PC-9 (cell line): Measurements from ENCODE around the gene GATA3. TPM values are rescaled to one million over a fixed set of nuclear protein-coding genes. Genes with fewer than 3 reads are reported as not detected.

ENCODE experiments used
- BruUV-seq: library from RNA; stranded (reverse); fragments of 400-500 nt; replicated peaks from 2 replicates; lab custom pipeline; 2021; lab: Mats Ljungman, UMichigan
- CTCF ChIA-PET: fragments of 300-600 bp; sonication (Branson Sonifier 250); formaldehyde crosslinking; loops from one replicate; lab custom pipeline; 2022; ENCODE audit warnings: antibody characterized with exemption; lab: Charles Lee
- POLR2A ChIA-PET: fragments of 300-600 bp; sonication (Branson Sonifier 250); formaldehyde crosslinking; loops from one replicate; lab custom pipeline; 2022; ENCODE audit warnings: antibody characterized with exemption; ENCODE audit not compliant: unreplicated experiment; lab: Charles Lee
- DNase-seq, 2 experiments: peaks; one replicate each; pipeline versions ENCODE4 v3.0.0 to v3.0.0-alpha.2; 2015 to 2022; ENCODE audit warnings: mixed read lengths in 1 of 2
- H2AFZ ChIP-seq: fragments of 200-600 bp; sonication (generic); 2 replicates; pipeline ENCODE4 v1.8.1; 2017; ENCODE audit warnings: antibody characterized with exemption
- H3F3A ChIP-seq: fragments of 200-600 bp; sonication (generic); 2 replicates; pipeline ENCODE4 v1.8.1; 2017; ENCODE audit warnings: antibody characterized with exemption, mild to moderate bottlenecking, low read depth; ENCODE audit not compliant: insufficient read depth
- H3K27ac ChIP-seq: fragments of 200-600 bp; sonication (generic); 2 replicates; pipeline ENCODE4 v1.6.1; 2016; ENCODE audit warnings: mixed run types
- H3K27me3 ChIP-seq: fragments of 200-600 bp; sonication (generic); 2 replicates; pipeline ENCODE4 v1.6.1; 2016; ENCODE audit warnings: low read depth, mixed run types; ENCODE audit not compliant: insufficient read depth
- H3K36me3 ChIP-seq: fragments of 200-600 bp; sonication (generic); 2 replicates; pipeline ENCODE4 v1.6.1; 2016; ENCODE audit warnings: low read depth, mixed run types
- H3K4me1 ChIP-seq: fragments of 200-600 bp; sonication (generic); replicated peaks from 2 replicates; pipeline ENCODE4 v1.6.1; 2016; ENCODE audit warnings: mixed run types; ENCODE audit not compliant: insufficient read depth
- H3K4me2 ChIP-seq: fragments of 200-600 bp; sonication (generic); 2 replicates; pipeline ENCODE4 v1.6.1; 2017; ENCODE audit warnings: mixed run types
- H3K4me3 ChIP-seq: fragments of 200-600 bp; sonication (generic); 2 replicates; pipeline ENCODE4 v1.6.1; 2016; ENCODE audit warnings: mixed run types
- H3K79me2 ChIP-seq: fragments of 200-600 bp; sonication (generic); 2 replicates; pipeline ENCODE4 v1.6.1; 2017; ENCODE audit warnings: low read depth, mixed run types
- H3K9me2 ChIP-seq: fragments of 200-600 bp; sonication (generic); 2 replicates; pipeline ENCODE4 v1.8.1; 2017; ENCODE audit warnings: mild to moderate bottlenecking; ENCODE audit not compliant: insufficient read depth
- H3K9me3 ChIP-seq: fragments of 200-600 bp; sonication (generic); 2 replicates; pipeline ENCODE4 v1.8.1; 2016; ENCODE audit warnings: low read depth; ENCODE audit not compliant: insufficient read depth
- H4K20me1 ChIP-seq: fragments of 200-600 bp; sonication (generic); 2 replicates; pipeline ENCODE4 v1.8.1; 2017; ENCODE audit not compliant: insufficient read depth
- EZH2 ChIP-seq: fragments of 200-600 bp; sonication (generic); IDR thresholded peaks from 2 replicates; pipeline ENCODE4 v1.8.0; 2017; ENCODE audit warnings: antibody characterized with exemption, low read depth
- intact Hi-C: fragments of 100-400 bp; cut with micrococcal nuclease; formaldehyde crosslinking; loops from one replicate; pipeline ENCODE4 v1.10.0; 2022; ENCODE audit not compliant: unreplicated experiment
- total RNA-seq: library from RNA; stranded (reverse); gene quantifications from 2 replicates; pipeline ENCODE4 v1.2.3, GENCODE V29; 2021
- TF ChIP-seq, protein P1 (sequence below): fragments of 200-600 bp; sonication (generic); conservative IDR thresholded peaks from 2 replicates; pipeline ENCODE4 v1.6.1; 2017; ENCODE audit warnings: mixed run types, antibody characterized with exemption, mild to moderate bottlenecking, moderate library complexity

Gene GATA3
- total RNA-seq, 1 experiment from 2014 or later = 43.6 TPM

DNA sequence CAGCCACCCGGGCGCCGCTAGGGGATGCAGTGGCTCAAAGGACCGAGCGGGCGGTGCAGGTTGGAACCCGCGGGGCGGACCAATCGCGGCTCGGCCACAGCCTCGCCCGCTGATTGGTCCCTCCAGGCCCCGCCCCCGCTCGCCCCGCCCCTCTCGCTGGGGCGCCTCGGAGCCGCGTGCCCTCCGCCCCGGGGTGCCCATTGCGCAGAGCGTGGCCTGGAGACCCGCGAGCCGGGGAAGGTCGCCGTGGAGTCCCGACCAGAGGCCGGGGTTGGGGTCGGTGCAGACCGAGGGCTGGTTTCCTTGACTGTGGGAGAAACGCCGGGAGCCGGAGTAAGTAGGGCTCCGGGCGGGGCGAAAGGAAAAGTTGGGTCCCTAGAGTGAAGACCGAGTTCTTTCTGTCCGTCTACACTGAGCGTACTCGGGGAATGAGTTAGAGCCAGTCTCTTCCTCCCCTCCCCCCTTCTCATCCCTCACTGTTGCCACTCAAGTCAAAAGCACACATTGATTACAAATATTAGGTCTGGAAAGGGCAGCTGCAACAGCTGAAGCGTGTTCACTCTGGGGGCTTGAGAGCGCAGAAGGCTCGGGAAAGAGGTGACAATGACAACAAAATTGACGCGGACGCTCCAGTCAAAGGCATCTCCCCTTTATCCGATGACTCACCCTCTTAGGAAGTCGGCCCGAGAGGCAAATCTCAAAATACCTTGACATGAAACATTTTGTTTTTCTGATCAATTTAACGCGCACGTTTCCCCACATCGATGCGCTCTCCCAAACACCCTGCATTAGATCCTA, 843 bp upstream of the GATA3 start:
- H4K20me1 ChIP-seq = no peaks in the 10 kb centered on the region
- peak overlapping the region; percentile 70 for H3K4me2 ChIP-seq
- no peak overlapping the region for H2AFZ ChIP-seq
- peak overlapping the region; percentile 59 for H3K4me3 ChIP-seq
- no peaks in the 10 kb centered on the region for H3K4me1 ChIP-seq
- H3K9me2 ChIP-seq = no peaks in the 10 kb centered on the region
- POLR2A ChIA-PET = interaction anchor here (0.6 to 0.7 kb wide), 2 partner anchors 172 to 320 kb away, joined by 3 to 11 read pairs; no protein-coding TSS in a partner anchor
- H3K27ac ChIP-seq = peak overlapping the region; percentile 87
- TSS peak; percentile 92 for BruUV-seq
- TF ChIP-seq, protein P1, sequence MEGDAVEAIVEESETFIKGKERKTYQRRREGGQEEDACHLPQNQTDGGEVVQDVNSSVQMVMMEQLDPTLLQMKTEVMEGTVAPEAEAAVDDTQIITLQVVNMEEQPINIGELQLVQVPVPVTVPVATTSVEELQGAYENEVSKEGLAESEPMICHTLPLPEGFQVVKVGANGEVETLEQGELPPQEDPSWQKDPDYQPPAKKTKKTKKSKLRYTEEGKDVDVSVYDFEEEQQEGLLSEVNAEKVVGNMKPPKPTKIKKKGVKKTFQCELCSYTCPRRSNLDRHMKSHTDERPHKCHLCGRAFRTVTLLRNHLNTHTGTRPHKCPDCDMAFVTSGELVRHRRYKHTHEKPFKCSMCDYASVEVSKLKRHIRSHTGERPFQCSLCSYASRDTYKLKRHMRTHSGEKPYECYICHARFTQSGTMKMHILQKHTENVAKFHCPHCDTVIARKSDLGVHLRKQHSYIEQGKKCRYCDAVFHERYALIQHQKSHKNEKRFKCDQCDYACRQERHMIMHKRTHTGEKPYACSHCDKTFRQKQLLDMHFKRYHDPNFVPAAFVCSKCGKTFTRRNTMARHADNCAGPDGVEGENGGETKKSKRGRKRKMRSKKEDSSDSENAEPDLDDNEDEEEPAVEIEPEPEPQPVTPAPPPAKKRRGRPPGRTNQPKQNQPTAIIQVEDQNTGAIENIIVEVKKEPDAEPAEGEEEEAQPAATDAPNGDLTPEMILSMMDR = no peak; the same call in 1 of the 2 replicates
- H3K9me3 ChIP-seq = no peaks in the 10 kb centered on the region
- H3K27me3 ChIP-seq = no peaks in the 10 kb centered on the region
- H3F3A ChIP-seq = no peaks in the 10 kb centered on the region
- CTCF ChIA-PET = interaction anchor here (0.6 kb wide), 2 partner anchors 134 to 673 kb away, joined by 3 to 5 read pairs; no protein-coding TSS in a partner anchor
- DNase-seq = peak; percentile 52 to 87
- peaks cover 37% of the 10 kb centered on the region for H3K79me2 ChIP-seq
- H3K36me3 ChIP-seq = 0 out of 2 replicates have a peak, but pooled peaks cover under 1% of the 10 kb centered on the region
- intact Hi-C loops = loop anchor here (1.0 to 10.0 kb wide), 9 partner anchors 139 to 1154 kb away; no protein-coding TSS in a partner anchor

DNA sequence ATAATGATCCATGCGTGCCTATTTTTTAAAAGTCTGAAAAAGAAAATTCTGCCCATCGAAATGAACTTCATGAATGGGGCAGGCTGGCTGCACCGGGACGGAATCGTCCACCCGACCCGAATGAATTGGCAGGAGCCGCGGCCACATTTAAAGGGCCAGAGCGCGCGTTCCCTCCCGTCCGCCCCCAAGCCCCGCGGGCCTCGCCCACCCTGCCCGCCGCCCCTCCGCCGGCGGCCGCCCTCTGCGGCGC, 319 bp upstream of the GATA3 start:
- Histone ChIP-seq H4K20me1 (no peaks in the 10 kb centered on the region), H3K9me3 (no peaks in the 10 kb centered on the region), H3K4me1 (no peaks in the 10 kb centered on the region), H3K27me3 (no peaks in the 10 kb centered on the region), H3K79me2 (peaks cover 40% of the 10 kb centered on the region), H3K27ac (peak overlapping the region; percentile 87), H3F3A (no peaks in the 10 kb centered on the region), H3K4me2 (peak overlapping the region; percentile 70), H3K36me3 (0 out of 2 replicates have a peak, but pooled peaks cover 5% of the 10 kb centered on the region), H3K4me3 (peak overlapping the region; percentile 59; the same call in 1 of the 2 replicates), H2AFZ (no peak overlapping the region), H3K9me2 (no peaks in the 10 kb centered on the region)
- CTCF ChIA-PET = interaction anchor here (0.6 kb wide), 1 partner anchor 133 kb away, joined by 5 read pairs; no protein-coding TSS in a partner anchor
- intact Hi-C loops = loop anchor here (1.0 to 10.0 kb wide), 6 partner anchors 312 to 1153 kb away; no protein-coding TSS in a partner anchor
- TF ChIP-seq, protein P1 = no peak
- no peak for TF ChIP-seq EZH2
- POLR2A ChIA-PET = interaction anchor here (0.6 to 0.7 kb wide), 2 partner anchors 171 to 320 kb away, joined by 3 to 11 read pairs; no protein-coding TSS in a partner anchor
- no TSS peak for BruUV-seq
- DNase-seq = no peak

DNA sequence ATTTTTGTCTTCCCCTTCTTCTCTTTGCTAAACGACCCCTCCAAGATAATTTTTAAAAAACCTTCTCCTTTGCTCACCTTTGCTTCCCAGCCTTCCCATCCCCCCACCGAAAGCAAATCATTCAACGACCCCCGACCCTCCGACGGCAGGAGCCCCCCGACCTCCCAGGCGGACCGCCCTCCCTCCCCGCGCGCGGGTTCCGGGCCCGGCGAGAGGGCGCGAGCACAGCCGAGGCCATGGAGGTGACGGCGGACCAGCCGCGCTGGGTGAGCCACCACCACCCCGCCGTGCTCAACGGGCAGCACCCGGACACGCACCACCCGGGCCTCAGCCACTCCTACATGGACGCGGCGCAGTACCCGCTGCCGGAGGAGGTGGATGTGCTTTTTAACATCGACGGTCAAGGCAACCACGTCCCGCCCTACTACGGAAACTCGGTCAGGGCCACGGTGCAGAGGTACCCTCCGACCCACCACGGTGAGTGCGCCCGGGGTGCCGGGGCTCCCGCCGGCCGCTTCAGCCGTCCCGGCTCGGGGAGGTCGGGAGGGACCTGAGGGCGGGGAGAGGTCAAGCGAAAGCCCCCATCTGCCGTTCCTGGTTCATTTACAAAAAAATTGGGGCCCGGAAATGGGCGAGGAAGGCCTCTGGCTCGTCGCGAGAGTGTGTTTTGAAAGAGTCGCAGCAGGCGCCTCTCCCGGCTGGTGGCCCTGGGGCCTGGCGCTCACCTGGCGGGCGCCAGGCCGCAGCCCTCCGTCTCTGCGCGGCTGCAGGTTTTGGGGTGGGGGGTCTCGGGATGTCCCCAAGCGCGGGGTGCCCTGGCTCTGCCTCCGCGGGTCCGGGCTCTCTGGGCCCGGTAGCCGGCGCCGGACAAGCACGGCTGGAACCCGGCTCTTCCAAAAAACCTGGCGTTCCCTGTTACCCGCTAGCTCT, 1.2 kb downstream of the GATA3 start:
- H3F3A ChIP-seq = no peaks in the 10 kb centered on the region
- H2AFZ ChIP-seq = no peak overlapping the region
- peak overlapping the region; percentile 87 for H3K27ac ChIP-seq
- no peak for DNase-seq
- peak overlapping the region; percentile 77 for H3K4me2 ChIP-seq
- H3K4me1 ChIP-seq = no peaks in the 10 kb centered on the region
- H3K4me3 ChIP-seq = peak overlapping the region; percentile 58
- no peaks in the 10 kb centered on the region for H4K20me1 ChIP-seq
- H3K79me2 ChIP-seq = peaks cover 53% of the 10 kb centered on the region
- TF ChIP-seq, protein P1 = no peak
- TF ChIP-seq EZH2 = no peak
- intact Hi-C loops = loop anchor here (10.0 kb wide), 1 partner anchor 489 kb away; no protein-coding TSS in a partner anchor
- no TSS peak for BruUV-seq
- H3K9me3 ChIP-seq = no peaks in the 10 kb centered on the region
- peaks cover 5% of the 10 kb centered on the region; the same call in 1 of the 2 replicates for H3K36me3 ChIP-seq
- ChIA-PET CTCF (no interaction called here), POLR2A (no interaction called here)
- H3K9me2 ChIP-seq = no peaks in the 10 kb centered on the region
- H3K27me3 ChIP-seq = no peaks in the 10 kb centered on the region
